T-helper 1 cell treated with Interleukin-12 subunit alpha and Interleukin-12 subunit beta and Interleukin-4 antibody, amounts not matched to agents 30 μg/mL and 1 μg/mL, for 36 hours (primary cell): ENCODE measurements around the gene PRPF4.

Source experiments
- H3K27ac Mint-ChIP-seq: one replicate; pipeline ENCODE4 v1.8.0; 2021; ENCODE audit warnings: mild to moderate bottlenecking, mixed read lengths
- H3K27me3 Mint-ChIP-seq: one replicate; pipeline ENCODE4 v1.8.0; 2021; ENCODE audit warnings: low read depth, mixed read lengths
- H3K36me3 Mint-ChIP-seq: one replicate; pipeline ENCODE4 v1.8.0; 2021; ENCODE audit warnings: low read depth, mixed read lengths
- H3K4me1 Mint-ChIP-seq: one replicate; pipeline ENCODE4 v1.8.0; 2021; ENCODE audit warnings: low read depth, mixed read lengths
- H3K4me3 Mint-ChIP-seq: one replicate; pipeline ENCODE4 v1.8.0; 2021; ENCODE audit warnings: mild to moderate bottlenecking, moderate library complexity, mixed read lengths
- H3K9me3 Mint-ChIP-seq: one replicate; pipeline ENCODE4 v1.8.0; 2021; ENCODE audit warnings: mixed read lengths

Gene PRPF4

GRCh38 chr9:113250807-113251206 is 24.7 kb upstream of the PRPF4 start:
- Mint-ChIP-seq H3K27ac (no peak overlapping the region), H3K36me3 (peaks cover 6% of the 10 kb centered on the region)

GRCh38 chr9:113254991-113255390 is 20.5 kb upstream of the PRPF4 start:
- peaks cover 13% of the 10 kb centered on the region for H3K36me3 Mint-ChIP-seq
- no peak overlapping the region for H3K4me3 Mint-ChIP-seq
- no peaks in the 10 kb centered on the region for H3K4me1 Mint-ChIP-seq
- no peak overlapping the region for H3K27ac Mint-ChIP-seq
- H3K9me3 Mint-ChIP-seq: peaks cover 3% of the 10 kb centered on the region
- no peaks in the 10 kb centered on the region for H3K27me3 Mint-ChIP-seq

More at GRCh38 chr9:113250807-113251206, 24.7 kb upstream of the PRPF4 start:
- Mint-ChIP-seq H3K4me3 (no peak overlapping the region), H3K9me3 (peaks cover 6% of the 10 kb centered on the region), H3K4me1 (no peaks in the 10 kb centered on the region), H3K27me3 (no peaks in the 10 kb centered on the region)

- peaks cover 3% of the 10 kb centered on the region for H3K9me3 Mint-ChIP-seq
- no peaks in the 10 kb centered on the region for H3K27me3 Mint-ChIP-seq
- no peak overlapping the region for H3K27ac Mint-ChIP-seq
- no peaks in the 10 kb centered on the region for H3K4me1 Mint-ChIP-seq
- no peak overlapping the region for H3K4me3 Mint-ChIP-seq
- peaks cover 18% of the 10 kb centered on the region for H3K36me3 Mint-ChIP-seq
Measured at GRCh38 chr9:113255438-113255837, 20.0 kb upstream of the PRPF4 start.

- Mint-ChIP-seq H3K9me3 (no peaks in the 10 kb centered on the region), H3K4me1 (no peaks in the 10 kb centered on the region), H3K4me3 (no peak overlapping the region), H3K36me3 (peaks cover 27% of the 10 kb centered on the region), H3K27ac (no peak overlapping the region), H3K27me3 (no peaks in the 10 kb centered on the region)
Measured at GRCh38 chr9:113257863-113258262, 17.6 kb upstream of the PRPF4 start.

GRCh38 chr9:113258282-113258681 is 17.2 kb upstream of the PRPF4 start:
- Mint-ChIP-seq H3K27me3 (no peaks in the 10 kb centered on the region), H3K4me3 (no peak overlapping the region), H3K36me3 (peaks cover 24% of the 10 kb centered on the region), H3K9me3 (no peaks in the 10 kb centered on the region), H3K27ac (no peak overlapping the region), H3K4me1 (no peaks in the 10 kb centered on the region)

GRCh38 chr9:113261917-113262671 is 13.4 kb upstream of the PRPF4 start:
- Mint-ChIP-seq H3K4me3 (no peak overlapping the region), H3K27ac (no peak overlapping the region), H3K36me3 (peaks cover 31% of the 10 kb centered on the region), H3K9me3 (no peaks in the 10 kb centered on the region), H3K27me3 (no peaks in the 10 kb centered on the region), H3K4me1 (no peaks in the 10 kb centered on the region)

- H3K4me1 Mint-ChIP-seq: peaks cover 8% of the 10 kb centered on the region
Measured at GRCh38 chr9:113266174-113266573, 9.3 kb upstream of the PRPF4 start.

GRCh38 chr9:113267911-113268566 is 7.4 kb upstream of the PRPF4 start:
- H3K4me1 Mint-ChIP-seq: peaks cover 8% of the 10 kb centered on the region
- H3K9me3 Mint-ChIP-seq: no peaks in the 10 kb centered on the region
- no peaks in the 10 kb centered on the region for H3K27me3 Mint-ChIP-seq
- H3K36me3 Mint-ChIP-seq: peaks cover 26% of the 10 kb centered on the region
- H3K27ac Mint-ChIP-seq: no peak overlapping the region
- H3K4me3 Mint-ChIP-seq: no peak overlapping the region

More at GRCh38 chr9:113266174-113266573, 9.3 kb upstream of the PRPF4 start:
- H3K4me3 Mint-ChIP-seq: no peak overlapping the region
- no peak overlapping the region for H3K27ac Mint-ChIP-seq
- H3K27me3 Mint-ChIP-seq: no peaks in the 10 kb centered on the region
- H3K9me3 Mint-ChIP-seq: no peaks in the 10 kb centered on the region
- peaks cover 27% of the 10 kb centered on the region for H3K36me3 Mint-ChIP-seq

GRCh38 chr9:113269355-113269754 is 6.1 kb upstream of the PRPF4 start:
- H3K27ac Mint-ChIP-seq: no peak overlapping the region
- H3K4me1 Mint-ChIP-seq: peaks cover 8% of the 10 kb centered on the region
- H3K9me3 Mint-ChIP-seq: no peaks in the 10 kb centered on the region
- H3K4me3 Mint-ChIP-seq: no peak overlapping the region
- H3K36me3 Mint-ChIP-seq: peaks cover 29% of the 10 kb centered on the region
- H3K27me3 Mint-ChIP-seq: no peaks in the 10 kb centered on the region

GRCh38 chr9:113269871-113270270 is 5.6 kb upstream of the PRPF4 start:
- peaks cover 27% of the 10 kb centered on the region for H3K36me3 Mint-ChIP-seq
- peak overlapping the region; percentile 16 for H3K27ac Mint-ChIP-seq
- no peak overlapping the region for H3K4me3 Mint-ChIP-seq
- no peaks in the 10 kb centered on the region for H3K9me3 Mint-ChIP-seq
- H3K27me3 Mint-ChIP-seq: no peaks in the 10 kb centered on the region
- peaks cover 8% of the 10 kb centered on the region for H3K4me1 Mint-ChIP-seq

GRCh38 chr9:113274474-113275156 is 843 bp upstream of the PRPF4 start:
- no peaks in the 10 kb centered on the region for H3K27me3 Mint-ChIP-seq
- peaks cover 30% of the 10 kb centered on the region for H3K36me3 Mint-ChIP-seq
- H3K9me3 Mint-ChIP-seq: no peaks in the 10 kb centered on the region
- peaks cover 11% of the 10 kb centered on the region for H3K4me1 Mint-ChIP-seq
- H3K27ac Mint-ChIP-seq: no peak overlapping the region
- H3K4me3 Mint-ChIP-seq: no peak overlapping the region

GRCh38 chr9:113278840-113279239 is 3.4 kb downstream of the PRPF4 start:
- peaks cover 49% of the 10 kb centered on the region for H3K36me3 Mint-ChIP-seq
- H3K4me1 Mint-ChIP-seq: peaks cover 18% of the 10 kb centered on the region
- H3K9me3 Mint-ChIP-seq: no peaks in the 10 kb centered on the region
- no peak overlapping the region for H3K4me3 Mint-ChIP-seq
- no peaks in the 10 kb centered on the region for H3K27me3 Mint-ChIP-seq
- no peak overlapping the region for H3K27ac Mint-ChIP-seq

GRCh38 chr9:113281356-113281755 is 5.9 kb downstream of the PRPF4 start:
- no peaks in the 10 kb centered on the region for H3K27me3 Mint-ChIP-seq
- H3K27ac Mint-ChIP-seq: no peak overlapping the region
- H3K36me3 Mint-ChIP-seq: peaks cover 63% of the 10 kb centered on the region
- H3K4me1 Mint-ChIP-seq: peaks cover 18% of the 10 kb centered on the region
- H3K9me3 Mint-ChIP-seq: no peaks in the 10 kb centered on the region
- H3K4me3 Mint-ChIP-seq: no peak overlapping the region

- Mint-ChIP-seq H3K27ac (no peak overlapping the region), H3K36me3 (peaks cover 56% of the 10 kb centered on the region), H3K27me3 (no peaks in the 10 kb centered on the region), H3K4me3 (no peak overlapping the region), H3K4me1 (peaks cover 3% of the 10 kb centered on the region), H3K9me3 (no peaks in the 10 kb centered on the region)
Measured at GRCh38 chr9:113289091-113289490, 13.6 kb downstream of the PRPF4 start.
